Ureter (tissue), 1 donor: ENCODE data around the gene ZNF324. TPM values are rescaled to one million over a fixed set of nuclear protein-coding genes. Genes with fewer than 3 reads are reported as not detected.
"Not testable (repeated sequence)": the region's sequence is repeated elsewhere in the genome, so short reads cannot be mapped to it uniquely, and the experiment has no call there.

ENCODE experiments used
- DNase-seq: peaks from one replicate; pipeline ENCODE4 v3.0.0-alpha.2; 2020; ENCODE audit warnings: low spot score
- total RNA-seq: library from RNA; stranded (reverse); gene quantifications from one replicate; pipeline ENCODE4 v1.2.4, GENCODE V29; 2023
- donor health status: DM: yes; HTN: yes; CAD: no.

ZNF324 gene
- total RNA-seq, 1 donor from 2014 or later, result 14.7 TPM

- no peak for DNase-seq
Measured at GRCh38 chr19:58500242-58500641, 33.4 kb downstream of the ZNF324 start.

- DNase-seq, result not testable (repeated sequence)
Measured at GRCh38 chr19:58507602-58508223, 40.8 kb downstream of the ZNF324 start.

- DNase-seq, result no peak
Measured at GRCh38 chr19:58509731-58510083, 42.8 kb downstream of the ZNF324 start.

GRCh38 chr19:58510084-58510862, 43.4 kb downstream of the ZNF324 start:
- DNase-seq, result no peak

GRCh38 chr19:58511353-58512208, 44.7 kb downstream of the ZNF324 start, which contains the start of gene SLC27A5:
SLC27A5 (minus strand) TSS chr19:58511992; CDS start chr19:58511955, 37 bp downstream.
- no peak for DNase-seq

- DNase-seq, result no peak
Measured at GRCh38 chr19:58513213-58513693, 46.4 kb downstream of the ZNF324 start.

GRCh38 chr19:58513694-58514563, 47.0 kb downstream of the ZNF324 start:
- peak; percentile 89 for DNase-seq

GRCh38 chr19:58514564-58515022, 47.7 kb downstream of the ZNF324 start:
- DNase-seq, result no peak

GRCh38 chr19:58515259-58515658, 48.4 kb downstream of the ZNF324 start:
- DNase-seq, result no peak

GRCh38 chr19:58516246-58516836, 49.5 kb downstream of the ZNF324 start:
- DNase-seq, result no peak

- DNase-seq, result no peak
Measured at GRCh38 chr19:58516964-58517833, 50.3 kb downstream of the ZNF324 start.

GRCh38 chr19:58518256-58519086, 51.6 kb downstream of the ZNF324 start:
- DNase-seq, result no peak

GRCh38 chr19:58519087-58519354, 52.1 kb downstream of the ZNF324 start:
- DNase-seq, result peak; percentile 78

- peak; percentile 96 for DNase-seq
Measured at GRCh38 chr19:58519355-58520256, 52.7 kb downstream of the ZNF324 start, which contains the start of gene ZBTB45. ZBTB45 (minus strand) TSS chr19:58519810; CDS start chr19:58517673, 2,137 bp downstream.

- DNase-seq, result no peak
Measured at GRCh38 chr19:58520257-58520599, 53.3 kb downstream of the ZNF324 start.

GRCh38 chr19:58521651-58522050, 54.8 kb downstream of the ZNF324 start:
- no peak for DNase-seq

- DNase-seq, result no peak
Measured at GRCh38 chr19:58522709-58523108, 55.8 kb downstream of the ZNF324 start.
